NB4 (cell line): ENCODE measurements around the gene TMSB15C.

ENCODE experiments used
- CTCF ChIP-seq: IDR thresholded peaks from one replicate; pipeline ENCODE4 v1.5.1; 2012; ENCODE audit warnings: low read depth, low read length
- MYC ChIP-seq: IDR thresholded peaks from 2 replicates; pipeline ENCODE4 v1.6.1; 2011; ENCODE audit warnings: low read depth, low read length
- POLR2A ChIP-seq: IDR thresholded peaks from 2 replicates; pipeline ENCODE4 v1.6.1; 2011; ENCODE audit warnings: mild to moderate bottlenecking; ENCODE audit not compliant: insufficient read length; ENCODE audit errors: extremely low read depth
- TF ChIP-seq, protein P1 (sequence below): IDR thresholded peaks from 2 replicates; pipeline ENCODE4 v1.6.1; 2011; ENCODE audit warnings: low read depth, low read length

DNA sequence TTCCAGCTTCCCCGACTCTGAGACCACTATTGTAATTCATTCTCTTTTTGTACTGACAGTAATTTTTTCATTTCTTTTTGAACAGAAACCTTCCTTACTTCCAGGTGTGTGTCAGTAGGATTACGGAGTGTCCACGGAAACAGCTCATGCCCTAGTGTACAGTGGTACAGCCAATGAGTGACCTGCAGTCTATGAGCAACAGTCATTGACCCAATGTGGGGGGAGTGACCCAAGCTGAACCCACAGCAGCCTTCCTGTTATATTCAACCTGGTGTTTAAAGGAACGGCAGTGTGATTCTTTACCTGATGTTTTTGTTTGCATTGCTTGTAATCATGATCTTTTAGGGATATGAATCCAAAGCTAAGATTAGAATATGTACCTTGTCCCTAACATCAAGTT, 35.0 kb downstream of the TMSB15C start:
- TF ChIP-seq POLR2A (no peak), CTCF (no peak), MYC (no peak)
- TF ChIP-seq, protein P1, sequence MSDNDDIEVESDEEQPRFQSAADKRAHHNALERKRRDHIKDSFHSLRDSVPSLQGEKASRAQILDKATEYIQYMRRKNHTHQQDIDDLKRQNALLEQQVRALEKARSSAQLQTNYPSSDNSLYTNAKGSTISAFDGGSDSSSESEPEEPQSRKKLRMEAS, result no peak
